Measurements from ENCODE around the gene ACSL1.

The ACSL1 gene

GRCh38 chr4:184853436-184853835 lies 27.7 kb upstream of the ACSL1 start:
- Histone ChIP-seq H3K27ac (ENCODE audit: low read depth, low read length) (no peak overlapping the region), H3K36me3 (ENCODE audit: insufficient read depth, low read length) (no peaks in the 10 kb centered on the region), H3K27me3 (ENCODE audit: insufficient read depth, low read length) (peaks cover 28% of the 10 kb centered on the region), H3K79me2 (ENCODE audit: control insufficient read depth, insufficient read depth, low read length, unreplicated experiment) (no peaks in the 10 kb centered on the region), H3K4me3 (ENCODE audit: low read depth, low read length) (no peak overlapping the region), H2AFZ (ENCODE audit: low read length, unreplicated experiment) (no peak overlapping the region), H3K4me1 (ENCODE audit: control insufficient read depth, insufficient read depth, low read length, unreplicated experiment) (no peaks in the 10 kb centered on the region)

DNA sequence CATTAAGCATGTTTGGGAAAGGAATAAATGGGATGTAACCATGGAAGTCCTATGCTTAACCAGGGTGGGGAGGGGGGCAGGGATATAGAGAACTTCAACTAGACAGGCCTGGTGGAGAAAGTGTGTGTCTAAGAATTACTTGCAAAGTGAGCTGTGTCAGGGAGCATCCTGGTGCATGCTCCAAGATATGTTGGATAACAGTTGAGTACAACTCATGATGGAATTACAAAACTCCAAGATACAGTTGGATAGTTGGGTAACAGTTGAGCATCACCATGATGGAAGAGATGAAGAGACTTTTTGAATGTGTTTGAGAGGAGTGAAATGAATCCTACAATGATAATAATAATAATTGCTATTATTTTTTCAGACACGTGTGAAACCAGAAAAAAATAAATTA lies 26.1 kb upstream of the ACSL1 start:
- no peak overlapping the region for H2AFZ ChIP-seq (ENCODE audit: low read length, unreplicated experiment)
- no peak overlapping the region for H3K4me3 ChIP-seq (ENCODE audit: low read depth, low read length)
- H3K79me2 ChIP-seq (ENCODE audit: control insufficient read depth, insufficient read depth, low read length, unreplicated experiment), result no peaks in the 10 kb centered on the region
- H3K27ac ChIP-seq (ENCODE audit: low read depth, low read length), result no peak overlapping the region
- no peaks in the 10 kb centered on the region for H3K4me1 ChIP-seq (ENCODE audit: control insufficient read depth, insufficient read depth, low read length, unreplicated experiment)
- H3K36me3 ChIP-seq (ENCODE audit: insufficient read depth, low read length), result no peaks in the 10 kb centered on the region
- peaks cover 34% of the 10 kb centered on the region for H3K27me3 ChIP-seq (ENCODE audit: insufficient read depth, low read length)

- Histone ChIP-seq H3K27ac (ENCODE audit: low read depth, low read length) (no peak overlapping the region), H2AFZ (ENCODE audit: low read length, unreplicated experiment) (no peak overlapping the region), H3K4me3 (ENCODE audit: low read depth, low read length) (no peak overlapping the region), H3K27me3 (ENCODE audit: insufficient read depth, low read length) (peaks cover 34% of the 10 kb centered on the region), H3K79me2 (ENCODE audit: control insufficient read depth, insufficient read depth, low read length, unreplicated experiment) (no peaks in the 10 kb centered on the region), H3K36me3 (ENCODE audit: insufficient read depth, low read length) (no peaks in the 10 kb centered on the region), H3K4me1 (ENCODE audit: control insufficient read depth, insufficient read depth, low read length, unreplicated experiment) (no peaks in the 10 kb centered on the region)
Observed at GRCh38 chr4:184851200-184851541, 25.4 kb upstream of the ACSL1 start.

DNA sequence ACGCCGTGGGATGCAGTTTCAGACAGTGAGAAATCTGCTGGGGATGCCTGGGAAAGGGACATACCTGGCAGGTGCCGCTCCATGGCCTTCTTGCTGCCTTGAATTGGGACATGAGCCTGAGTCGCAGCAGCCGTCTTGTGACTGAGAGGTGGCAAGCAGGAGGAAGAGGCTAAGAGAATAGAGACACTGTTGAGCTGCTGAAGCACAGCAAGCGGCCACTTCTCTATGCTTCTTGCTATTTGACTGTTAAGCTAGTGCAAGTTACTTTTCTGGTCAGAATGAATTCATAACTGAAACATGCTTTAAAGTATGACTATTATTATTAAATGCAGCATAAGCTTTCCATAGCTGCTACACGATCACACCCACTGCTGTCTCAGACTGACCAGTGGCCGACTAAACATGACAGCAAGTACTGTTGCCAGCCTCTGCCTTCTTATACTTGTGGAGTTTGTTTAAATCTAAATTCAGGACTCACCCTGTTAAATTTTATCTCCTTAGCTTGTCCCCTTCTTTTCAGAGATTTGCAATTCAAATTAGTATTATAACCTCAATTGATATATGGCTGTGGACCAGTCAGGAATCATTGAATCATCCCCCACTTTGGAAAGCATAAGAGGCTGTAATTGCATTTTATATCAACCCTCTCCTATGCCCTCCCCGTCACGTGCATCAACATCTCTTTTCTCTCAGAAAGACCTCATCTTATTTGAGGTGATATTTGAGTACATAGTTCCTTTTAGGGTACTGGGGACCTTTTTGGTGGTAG lies 24.8 kb upstream of the ACSL1 start:
- no peaks in the 10 kb centered on the region for H3K36me3 ChIP-seq (ENCODE audit: insufficient read depth, low read length)
- H3K79me2 ChIP-seq (ENCODE audit: control insufficient read depth, insufficient read depth, low read length, unreplicated experiment), result no peaks in the 10 kb centered on the region
- no peak overlapping the region for H3K4me3 ChIP-seq (ENCODE audit: low read depth, low read length)
- H3K27ac ChIP-seq (ENCODE audit: low read depth, low read length), result no peak overlapping the region
- no peaks in the 10 kb centered on the region for H3K4me1 ChIP-seq (ENCODE audit: control insufficient read depth, insufficient read depth, low read length, unreplicated experiment)
- no peak overlapping the region for H2AFZ ChIP-seq (ENCODE audit: low read length, unreplicated experiment)
- H3K27me3 ChIP-seq (ENCODE audit: insufficient read depth, low read length), result peaks cover 34% of the 10 kb centered on the region

- no peaks in the 10 kb centered on the region for H3K4me1 ChIP-seq (ENCODE audit: control insufficient read depth, insufficient read depth, low read length, unreplicated experiment)
- no peak overlapping the region for H3K27ac ChIP-seq (ENCODE audit: low read depth, low read length)
- H2AFZ ChIP-seq (ENCODE audit: low read length, unreplicated experiment), result no peak overlapping the region
- no peaks in the 10 kb centered on the region for H3K36me3 ChIP-seq (ENCODE audit: insufficient read depth, low read length)
- H3K4me3 ChIP-seq (ENCODE audit: low read depth, low read length), result no peak overlapping the region
- peaks cover 34% of the 10 kb centered on the region for H3K27me3 ChIP-seq (ENCODE audit: insufficient read depth, low read length)
- no peaks in the 10 kb centered on the region for H3K79me2 ChIP-seq (ENCODE audit: control insufficient read depth, insufficient read depth, low read length, unreplicated experiment)
Observed at GRCh38 chr4:184850018-184850417, 24.2 kb upstream of the ACSL1 start.

DNA sequence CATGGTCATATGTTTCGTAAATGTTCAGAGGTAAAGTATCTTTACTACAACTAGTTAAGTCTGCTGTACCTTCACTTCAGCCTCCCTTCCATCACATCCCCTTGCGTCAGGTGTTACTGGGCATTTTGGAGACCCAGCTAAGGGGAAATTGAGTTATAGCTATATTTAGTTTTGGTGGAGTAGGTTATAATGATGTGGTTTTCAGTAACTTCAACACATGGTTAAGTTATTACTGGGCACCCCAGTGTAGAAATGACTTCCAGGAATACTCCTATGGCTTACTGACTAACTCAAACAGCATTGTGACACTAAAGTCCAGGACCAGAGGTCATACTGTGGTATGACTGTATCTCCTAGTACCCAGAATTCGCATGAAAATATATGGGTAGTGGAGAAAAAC lies 23.4 kb upstream of the ACSL1 start:
- H3K27me3 ChIP-seq (ENCODE audit: insufficient read depth, low read length), result peaks cover 34% of the 10 kb centered on the region
- H2AFZ ChIP-seq (ENCODE audit: low read length, unreplicated experiment), result no peak overlapping the region
- no peak overlapping the region for H3K27ac ChIP-seq (ENCODE audit: low read depth, low read length)
- no peaks in the 10 kb centered on the region for H3K79me2 ChIP-seq (ENCODE audit: control insufficient read depth, insufficient read depth, low read length, unreplicated experiment)
- H3K4me1 ChIP-seq (ENCODE audit: control insufficient read depth, insufficient read depth, low read length, unreplicated experiment), result no peaks in the 10 kb centered on the region
- no peak overlapping the region for H3K4me3 ChIP-seq (ENCODE audit: low read depth, low read length)
- H3K36me3 ChIP-seq (ENCODE audit: insufficient read depth, low read length), result no peaks in the 10 kb centered on the region

DNA sequence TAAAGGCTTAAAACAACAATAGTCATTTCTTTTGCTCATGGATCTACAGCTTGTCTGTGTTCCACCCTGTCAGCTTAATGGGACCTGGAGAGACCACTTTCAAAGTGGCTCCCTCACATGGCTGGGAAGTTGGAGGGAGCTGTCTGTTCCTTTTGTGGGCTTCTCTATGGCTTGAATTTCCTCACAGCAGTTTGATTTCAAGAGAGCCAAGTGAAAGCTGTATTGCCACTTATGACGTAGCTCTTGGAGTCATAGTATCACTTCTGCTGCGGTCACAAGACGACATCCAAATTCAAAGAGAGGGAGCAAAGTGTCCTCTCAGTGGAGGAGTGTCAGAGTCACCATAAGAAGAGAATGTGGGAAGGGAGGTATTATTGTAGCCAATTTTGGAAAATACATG lies 22.7 kb upstream of the ACSL1 start:
- Histone ChIP-seq H3K36me3 (ENCODE audit: insufficient read depth, low read length) (no peaks in the 10 kb centered on the region), H3K27ac (ENCODE audit: low read depth, low read length) (no peak overlapping the region), H3K27me3 (ENCODE audit: insufficient read depth, low read length) (peaks cover 39% of the 10 kb centered on the region), H3K4me3 (ENCODE audit: low read depth, low read length) (no peak overlapping the region), H3K79me2 (ENCODE audit: control insufficient read depth, insufficient read depth, low read length, unreplicated experiment) (no peaks in the 10 kb centered on the region), H3K4me1 (ENCODE audit: control insufficient read depth, insufficient read depth, low read length, unreplicated experiment) (no peaks in the 10 kb centered on the region), H2AFZ (ENCODE audit: low read length, unreplicated experiment) (no peak overlapping the region)

GRCh38 chr4:184846531-184846930 lies 20.8 kb upstream of the ACSL1 start:
- H3K36me3 ChIP-seq (ENCODE audit: insufficient read depth, low read length), result no peaks in the 10 kb centered on the region
- H3K27me3 ChIP-seq (ENCODE audit: insufficient read depth, low read length), result peaks cover 49% of the 10 kb centered on the region
- H2AFZ ChIP-seq (ENCODE audit: low read length, unreplicated experiment), result no peak overlapping the region
- H3K4me1 ChIP-seq (ENCODE audit: control insufficient read depth, insufficient read depth, low read length, unreplicated experiment), result no peaks in the 10 kb centered on the region
- H3K27ac ChIP-seq (ENCODE audit: low read depth, low read length), result no peak overlapping the region
- no peaks in the 10 kb centered on the region for H3K79me2 ChIP-seq (ENCODE audit: control insufficient read depth, insufficient read depth, low read length, unreplicated experiment)
- H3K4me3 ChIP-seq (ENCODE audit: low read depth, low read length), result no peak overlapping the region

DNA sequence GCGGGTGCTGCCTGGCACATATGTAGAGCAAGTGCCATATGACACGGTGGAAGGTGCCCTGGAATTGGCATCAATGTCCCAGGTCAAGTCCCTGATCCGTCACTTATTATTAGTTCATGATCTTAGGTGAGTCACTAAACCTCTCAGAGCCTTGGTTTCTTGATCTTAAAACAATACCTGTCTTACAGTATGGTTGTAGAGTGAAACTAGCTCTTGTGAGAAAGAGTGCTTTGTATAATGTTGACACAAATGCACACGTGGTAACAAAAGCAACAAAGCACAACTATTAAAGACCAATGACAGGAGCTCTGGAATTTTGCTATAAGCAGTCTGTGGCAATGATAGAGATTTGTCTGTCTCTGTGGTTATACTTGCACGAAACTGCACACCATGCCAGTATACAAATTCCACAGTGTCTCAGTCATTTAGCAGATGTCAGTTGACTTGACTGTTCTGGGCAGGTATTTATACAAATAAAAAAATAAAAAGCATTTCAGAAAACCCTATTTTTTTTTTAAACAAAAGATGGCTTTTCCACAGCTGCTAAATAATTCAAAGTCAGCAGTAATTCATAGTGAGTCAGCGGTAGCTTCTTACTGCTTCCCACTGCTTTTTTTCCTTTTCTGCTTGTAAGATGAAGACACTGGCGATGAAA lies 19.7 kb upstream of the ACSL1 start:
- Histone ChIP-seq H3K36me3 (ENCODE audit: insufficient read depth, low read length) (no peaks in the 10 kb centered on the region), H3K79me2 (ENCODE audit: control insufficient read depth, insufficient read depth, low read length, unreplicated experiment) (no peaks in the 10 kb centered on the region), H3K27ac (ENCODE audit: low read depth, low read length) (no peak overlapping the region), H3K4me3 (ENCODE audit: low read depth, low read length) (no peak overlapping the region), H3K27me3 (ENCODE audit: insufficient read depth, low read length) (peaks cover 44% of the 10 kb centered on the region), H2AFZ (ENCODE audit: low read length, unreplicated experiment) (no peak overlapping the region), H3K4me1 (ENCODE audit: control insufficient read depth, insufficient read depth, low read length, unreplicated experiment) (no peaks in the 10 kb centered on the region)

DNA sequence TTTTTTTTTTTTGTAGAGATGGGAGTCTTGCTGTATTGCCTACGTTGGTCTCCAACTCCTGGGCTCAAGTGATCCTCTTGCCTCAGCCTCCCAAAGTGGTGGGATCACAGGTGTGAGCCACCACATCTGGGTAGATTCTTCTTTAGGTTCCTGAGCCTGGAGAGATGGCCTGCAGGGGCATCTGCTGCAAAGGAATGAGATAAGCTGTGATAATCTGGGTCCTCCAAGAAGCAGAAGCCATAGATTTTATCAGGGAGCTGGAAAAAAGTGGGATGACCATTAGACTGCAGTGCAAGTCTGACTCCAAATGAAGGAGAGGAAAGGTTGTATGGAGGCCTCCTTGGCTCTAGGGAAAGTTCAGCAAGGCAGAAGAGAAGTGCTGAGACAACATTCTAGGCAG lies 19.0 kb upstream of the ACSL1 start:
- Histone ChIP-seq H2AFZ (ENCODE audit: low read length, unreplicated experiment) (no peak overlapping the region), H3K4me1 (ENCODE audit: control insufficient read depth, insufficient read depth, low read length, unreplicated experiment) (no peaks in the 10 kb centered on the region), H3K27ac (ENCODE audit: low read depth, low read length) (no peak overlapping the region), H3K4me3 (ENCODE audit: low read depth, low read length) (no peak overlapping the region), H3K36me3 (ENCODE audit: insufficient read depth, low read length) (no peaks in the 10 kb centered on the region), H3K27me3 (ENCODE audit: insufficient read depth, low read length) (peaks cover 38% of the 10 kb centered on the region), H3K79me2 (ENCODE audit: control insufficient read depth, insufficient read depth, low read length, unreplicated experiment) (no peaks in the 10 kb centered on the region)

DNA sequence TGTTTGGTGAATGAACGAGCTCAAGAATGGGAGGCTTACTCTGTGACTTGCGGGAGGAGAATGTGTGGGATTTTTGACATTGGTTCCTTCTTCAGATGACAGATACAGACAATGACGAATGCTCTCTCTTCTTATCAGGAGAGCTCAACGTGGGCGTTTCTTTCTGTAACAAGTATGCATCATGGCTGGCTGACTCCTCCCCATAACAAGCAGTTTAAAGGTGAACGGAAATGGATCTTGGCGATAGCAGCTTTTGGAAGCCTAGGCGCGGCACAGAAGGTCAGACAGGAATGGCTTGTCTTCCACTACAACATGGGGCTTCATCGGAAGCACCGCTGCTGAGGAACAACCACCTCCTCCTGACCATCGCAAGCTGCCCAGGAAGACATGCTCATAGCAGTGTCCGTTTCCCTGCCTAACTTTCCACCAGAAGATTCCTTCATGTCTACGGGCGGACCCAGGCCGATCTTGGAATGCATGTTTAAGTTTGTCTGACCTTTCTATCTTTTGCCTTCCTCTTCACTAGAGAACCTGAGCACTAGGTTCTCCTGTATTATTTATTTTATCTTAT lies 18.3 kb upstream of the ACSL1 start:
- Histone ChIP-seq H2AFZ (ENCODE audit: low read length, unreplicated experiment) (no peak overlapping the region), H3K4me1 (ENCODE audit: control insufficient read depth, insufficient read depth, low read length, unreplicated experiment) (no peaks in the 10 kb centered on the region), H3K79me2 (ENCODE audit: control insufficient read depth, insufficient read depth, low read length, unreplicated experiment) (no peaks in the 10 kb centered on the region), H3K36me3 (ENCODE audit: insufficient read depth, low read length) (no peaks in the 10 kb centered on the region), H3K4me3 (ENCODE audit: low read depth, low read length) (no peak overlapping the region), H3K27me3 (ENCODE audit: insufficient read depth, low read length) (peaks cover 34% of the 10 kb centered on the region), H3K27ac (ENCODE audit: low read depth, low read length) (no peak overlapping the region)

Measured in ACC112 (cell line).